ENCODE data around the gene ADAMTSL3. TPM values are rescaled to one million over a fixed set of nuclear protein-coding genes. Genes with fewer than 3 reads are reported as not detected.

The ADAMTSL3 gene
- polyA plus RNA-seq, 1 donor from 2014 or later = 0.51 TPM

GRCh38 chr15:83914906-83915305, 261.0 kb downstream of the ADAMTSL3 start:
- TF ChIP-seq REST (IDR thresholded peaks at IDR 0.05; ENCODE audit: borderline replicate concordance) (no peak), CTCF (IDR thresholded peaks at IDR 0.05; ENCODE audit: poor library complexity, severe bottlenecking) (no peak), EZH2 (IDR thresholded peaks at IDR 0.05; ENCODE audit: borderline replicate concordance, insufficient read depth, low read length, poor library complexity, severe bottlenecking) (no peak), TAF1 (IDR thresholded peaks at IDR 0.05; ENCODE audit: low read depth) (no peak), MXI1 (conservative IDR thresholded peaks at IDR 0.05; ENCODE audit: poor library complexity, severe bottlenecking) (no peak), POLR2AphosphoS5 (IDR thresholded peaks at IDR 0.05) (no peak), SMC3 (conservative IDR thresholded peaks at IDR 0.05; ENCODE audit: poor library complexity) (no peak), RAD21 (conservative IDR thresholded peaks at IDR 0.05) (no peak), EP300 (conservative IDR thresholded peaks at IDR 0.05; ENCODE audit: poor library complexity, severe bottlenecking) (no peak)
- Histone ChIP-seq H3K27ac (ENCODE audit: low read length) (no peak overlapping the region), H4K20me1 (ENCODE audit: insufficient read depth) (no peaks in the 10 kb centered on the region), H3K4me3 (ENCODE audit: low read length) (no peak overlapping the region), H3K4me2 (ENCODE audit: low read length) (no peak overlapping the region), H3F3A (ENCODE audit: insufficient read depth, low read length, poor library complexity, severe bottlenecking) (no peaks in the 10 kb centered on the region), H3K79me2 (replicated peaks; ENCODE audit: insufficient read depth, low read length) (no peaks in the 10 kb centered on the region), H3K9me2 (ENCODE audit: insufficient read depth, low read length) (no peaks in the 10 kb centered on the region), H3K36me3 (ENCODE audit: insufficient read depth, low read length) (no peaks in the 10 kb centered on the region), H3K9me3 (ENCODE audit: low read length) (no peaks in the 10 kb centered on the region), H2AFZ (ENCODE audit: low read depth, low read length) (no peak overlapping the region), H3K9ac (ENCODE audit: low read length) (no peak overlapping the region), H3K27me3 (ENCODE audit: insufficient read depth, low read depth, low read length) (no peaks in the 10 kb centered on the region)

GRCh38 chr15:83917432-83917831, 263.5 kb downstream of the ADAMTSL3 start:
- Histone ChIP-seq H3K9me2 (ENCODE audit: insufficient read depth, low read length) (no peaks in the 10 kb centered on the region), H3F3A (ENCODE audit: insufficient read depth, low read length, poor library complexity, severe bottlenecking) (no peaks in the 10 kb centered on the region), H4K20me1 (ENCODE audit: insufficient read depth) (no peaks in the 10 kb centered on the region), H3K36me3 (ENCODE audit: insufficient read depth, low read length) (no peaks in the 10 kb centered on the region), H3K4me3 (ENCODE audit: low read length) (no peak overlapping the region), H3K27me3 (ENCODE audit: insufficient read depth, low read depth, low read length) (no peaks in the 10 kb centered on the region), H3K9ac (ENCODE audit: low read length) (no peak overlapping the region), H3K4me2 (ENCODE audit: low read length) (no peak overlapping the region), H3K79me2 (replicated peaks; ENCODE audit: insufficient read depth, low read length) (no peaks in the 10 kb centered on the region), H3K27ac (ENCODE audit: low read length) (no peak overlapping the region), H3K9me3 (ENCODE audit: low read length) (no peaks in the 10 kb centered on the region), H2AFZ (ENCODE audit: low read depth, low read length) (no peak overlapping the region)
- TF ChIP-seq EP300 (conservative IDR thresholded peaks at IDR 0.05; ENCODE audit: poor library complexity, severe bottlenecking) (no peak), REST (IDR thresholded peaks at IDR 0.05; ENCODE audit: borderline replicate concordance) (no peak), TAF1 (IDR thresholded peaks at IDR 0.05; ENCODE audit: low read depth) (no peak), POLR2AphosphoS5 (IDR thresholded peaks at IDR 0.05) (no peak), EZH2 (IDR thresholded peaks at IDR 0.05; ENCODE audit: borderline replicate concordance, insufficient read depth, low read length, poor library complexity, severe bottlenecking) (no peak), CTCF (IDR thresholded peaks at IDR 0.05; ENCODE audit: poor library complexity, severe bottlenecking) (no peak), RAD21 (conservative IDR thresholded peaks at IDR 0.05) (no peak), MXI1 (conservative IDR thresholded peaks at IDR 0.05; ENCODE audit: poor library complexity, severe bottlenecking) (no peak), SMC3 (conservative IDR thresholded peaks at IDR 0.05; ENCODE audit: poor library complexity) (no peak)

Measured in neural cell (in vitro differentiated cells).